Mesendoderm (in vitro differentiated cells): Measurements from ENCODE around the gene ZFP62.

Source experiments
- DNase-seq: peaks from one replicate; pipeline ENCODE4 v3.0.0; 2013
- H2AK5ac ChIP-seq: 2 replicates; pipeline ENCODE4 v1.6.1; 2013; ENCODE audit warnings: low read length, inconsistent platforms
- H2BK120ac ChIP-seq: 2 replicates; pipeline ENCODE4 v1.6.1; 2013; ENCODE audit warnings: low read depth, mild to moderate bottlenecking, low read length, moderate library complexity, mixed read lengths
- H2BK15ac ChIP-seq: replicated peaks from 2 replicates; pipeline ENCODE4 v1.6.1; 2013; ENCODE audit warnings: low read depth, mild to moderate bottlenecking, moderate library complexity
- H2BK5ac ChIP-seq: 2 replicates; pipeline ENCODE4 v1.6.1; 2013; ENCODE audit warnings: low read length, inconsistent platforms
- H3K18ac ChIP-seq: 2 replicates; pipeline ENCODE4 v1.6.1; 2013; ENCODE audit warnings: mild to moderate bottlenecking, low read length, mixed read lengths
- H3K23ac ChIP-seq: one replicate; pipeline ENCODE4 v1.6.1; 2013; ENCODE audit warnings: low read length
- H3K27ac ChIP-seq: 2 replicates; pipeline ENCODE4 v1.5.1; 2013; ENCODE audit warnings: low read depth, mild to moderate bottlenecking, inconsistent platforms, low read length, moderate library complexity
- H3K27me3 ChIP-seq: 2 replicates; pipeline ENCODE4 v1.6.1; 2013; ENCODE audit warnings: low read length, control low read depth, mild to moderate bottlenecking, inconsistent platforms; ENCODE audit not compliant: insufficient read depth, poor library complexity
- H3K36me3 ChIP-seq: 2 replicates; pipeline ENCODE4 v1.6.1; 2013; ENCODE audit warnings: low read length, inconsistent platforms; ENCODE audit not compliant: control insufficient read depth, insufficient read depth
- H3K4ac ChIP-seq: one replicate; pipeline ENCODE4 v1.6.1; 2013; ENCODE audit warnings: low read depth, mild to moderate bottlenecking, low read length, moderate library complexity
- H3K4me1 ChIP-seq: 2 replicates; pipeline ENCODE4 v1.6.1; 2013; ENCODE audit warnings: low read depth, low read length, inconsistent platforms; ENCODE audit not compliant: control insufficient read depth
- H3K4me2 ChIP-seq: 2 replicates; pipeline ENCODE4 v1.6.1; 2013; ENCODE audit warnings: low read length
- H3K4me3 ChIP-seq: 2 replicates; pipeline ENCODE4 v1.5.1; 2013; ENCODE audit warnings: mild to moderate bottlenecking, low read length
- H3K56ac ChIP-seq: one replicate; pipeline ENCODE4 v1.6.1; 2013; ENCODE audit warnings: low read length
- H3K79me1 ChIP-seq: 2 replicates; pipeline ENCODE4 v1.6.1; 2013; ENCODE audit warnings: low read length, inconsistent platforms
- H3K79me2 ChIP-seq: 2 replicates; pipeline ENCODE4 v1.6.1; 2013; ENCODE audit warnings: mild to moderate bottlenecking, low read length; ENCODE audit not compliant: control insufficient read depth, insufficient read depth
- H3K9ac ChIP-seq: 2 replicates; pipeline ENCODE4 v1.6.1; 2013; ENCODE audit warnings: low read length, inconsistent platforms
- H4K5ac ChIP-seq: one replicate; pipeline ENCODE4 v1.6.1; 2013; ENCODE audit warnings: low read length
- H4K8ac ChIP-seq: one replicate; pipeline ENCODE4 v1.6.1; 2013; ENCODE audit warnings: low read depth, mild to moderate bottlenecking, control low read depth, low read length, moderate library complexity
- WGBS: extraction: QIAGEN DNeasy Blood & Tissue Kit; methylation state at CpG from one replicate; pipeline ENCODE4 v1.1.7; 2013; ENCODE audit warnings: low lambda C conversion rate, missing lambda C conversion rate; ENCODE audit not compliant: insufficient coverage; ENCODE audit errors: extremely low coverage; 5-methylcytosine and 5-hydroxymethylcytosine counted together

ZFP62 gene

GRCh38 chr5:180837478-180837877, 23.6 kb downstream of the ZFP62 start:
- Histone ChIP-seq H3K79me2 (no peaks in the 10 kb centered on the region), H2AK5ac (no peak overlapping the region), H2BK5ac (no peak overlapping the region), H3K27ac (no peak overlapping the region), H3K23ac (no peak overlapping the region), H3K18ac (no peak overlapping the region), H3K4me2 (no peak overlapping the region), H4K5ac (no peak overlapping the region), H3K36me3 (no peaks in the 10 kb centered on the region), H3K4me3 (no peak overlapping the region), H3K27me3 (no peaks in the 10 kb centered on the region), H3K9ac (no peak overlapping the region), H2BK120ac (no peak overlapping the region), H3K56ac (no peak overlapping the region), H3K4me1 (no peaks in the 10 kb centered on the region), H4K8ac (no peak overlapping the region), H3K4ac (no peak overlapping the region), H2BK15ac (no peak overlapping the region), H3K79me1 (no peaks in the 10 kb centered on the region)
- no CpG with 5 or more reads among the region's 4 CpGs for WGBS
- no peak for DNase-seq

DNA sequence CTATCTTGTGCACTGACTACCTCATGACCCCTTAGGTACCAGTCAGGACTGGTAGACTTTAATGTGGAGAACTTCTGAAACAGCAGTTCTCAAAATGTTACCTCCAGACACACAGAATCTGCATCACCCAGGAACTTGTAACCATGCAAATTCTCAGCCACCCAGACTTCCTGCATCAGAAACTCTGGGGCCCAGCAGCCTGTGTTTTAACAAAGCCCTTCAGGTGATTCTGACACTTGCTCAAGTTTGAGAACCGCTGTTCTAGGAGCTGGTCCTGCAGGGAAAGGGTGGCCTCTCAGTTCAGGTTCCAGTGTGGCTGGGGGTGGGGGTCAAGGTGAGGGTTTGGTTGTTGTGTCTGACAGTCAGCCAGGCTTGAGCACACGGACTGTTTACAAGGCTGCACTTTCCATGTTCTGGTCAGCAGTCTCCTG, 28.4 kb downstream of the ZFP62 start:
- no peaks in the 10 kb centered on the region for H3K36me3 ChIP-seq
- H2AK5ac ChIP-seq, result no peak overlapping the region
- no peak overlapping the region for H3K4me2 ChIP-seq
- H3K9ac ChIP-seq, result no peak overlapping the region
- no peak overlapping the region for H4K8ac ChIP-seq
- H3K4me3 ChIP-seq, result no peak overlapping the region
- no CpG with 5 or more reads among the region's 2 CpGs for WGBS
- H3K56ac ChIP-seq, result no peak overlapping the region
- no peaks in the 10 kb centered on the region for H3K4me1 ChIP-seq
- H4K5ac ChIP-seq, result no peak overlapping the region
- no peak overlapping the region for H3K23ac ChIP-seq
- no peaks in the 10 kb centered on the region for H3K79me1 ChIP-seq
- H3K4ac ChIP-seq, result no peak overlapping the region
- no peak overlapping the region for H2BK5ac ChIP-seq
- DNase-seq, result no peak
- no peaks in the 10 kb centered on the region for H3K79me2 ChIP-seq
- H2BK15ac ChIP-seq, result no peak overlapping the region
- no peak overlapping the region for H2BK120ac ChIP-seq
- H3K27me3 ChIP-seq, result no peaks in the 10 kb centered on the region
- H3K18ac ChIP-seq, result no peak overlapping the region
- H3K27ac ChIP-seq, result no peak overlapping the region

- H3K56ac ChIP-seq, result peak overlapping the region; percentile 87
- H3K36me3 ChIP-seq, result no peaks in the 10 kb centered on the region
- no peak overlapping the region for H3K27ac ChIP-seq
- no peak overlapping the region for H2AK5ac ChIP-seq
- H2BK5ac ChIP-seq, result no peak overlapping the region
- peak; percentile 68 for DNase-seq
- peak overlapping the region; percentile 62 for H3K9ac ChIP-seq
- H3K27me3 ChIP-seq, result no peaks in the 10 kb centered on the region
- peak overlapping the region; percentile 24 for H3K23ac ChIP-seq
- peak overlapping the region; percentile 34 for H3K18ac ChIP-seq
- H3K79me1 ChIP-seq, result no peaks in the 10 kb centered on the region
- peak overlapping the region; percentile 94 for H3K4me2 ChIP-seq
- H3K4me3 ChIP-seq, result peak overlapping the region; percentile 65
- H2BK15ac ChIP-seq, result no peak overlapping the region
- no peaks in the 10 kb centered on the region for H3K79me2 ChIP-seq
- WGBS, result no CpG with 5 or more reads among the region's 80 CpGs
- H3K4ac ChIP-seq, result peak overlapping the region; percentile 75
- peak overlapping the region; percentile 8 for H2BK120ac ChIP-seq
- H3K4me1 ChIP-seq, result no peaks in the 10 kb centered on the region
- no peak overlapping the region for H4K5ac ChIP-seq
- no peak overlapping the region for H4K8ac ChIP-seq
These were observed 29.7 kb downstream of the ZFP62 start for GRCh38 chr5:180831139-180832093.

DNA sequence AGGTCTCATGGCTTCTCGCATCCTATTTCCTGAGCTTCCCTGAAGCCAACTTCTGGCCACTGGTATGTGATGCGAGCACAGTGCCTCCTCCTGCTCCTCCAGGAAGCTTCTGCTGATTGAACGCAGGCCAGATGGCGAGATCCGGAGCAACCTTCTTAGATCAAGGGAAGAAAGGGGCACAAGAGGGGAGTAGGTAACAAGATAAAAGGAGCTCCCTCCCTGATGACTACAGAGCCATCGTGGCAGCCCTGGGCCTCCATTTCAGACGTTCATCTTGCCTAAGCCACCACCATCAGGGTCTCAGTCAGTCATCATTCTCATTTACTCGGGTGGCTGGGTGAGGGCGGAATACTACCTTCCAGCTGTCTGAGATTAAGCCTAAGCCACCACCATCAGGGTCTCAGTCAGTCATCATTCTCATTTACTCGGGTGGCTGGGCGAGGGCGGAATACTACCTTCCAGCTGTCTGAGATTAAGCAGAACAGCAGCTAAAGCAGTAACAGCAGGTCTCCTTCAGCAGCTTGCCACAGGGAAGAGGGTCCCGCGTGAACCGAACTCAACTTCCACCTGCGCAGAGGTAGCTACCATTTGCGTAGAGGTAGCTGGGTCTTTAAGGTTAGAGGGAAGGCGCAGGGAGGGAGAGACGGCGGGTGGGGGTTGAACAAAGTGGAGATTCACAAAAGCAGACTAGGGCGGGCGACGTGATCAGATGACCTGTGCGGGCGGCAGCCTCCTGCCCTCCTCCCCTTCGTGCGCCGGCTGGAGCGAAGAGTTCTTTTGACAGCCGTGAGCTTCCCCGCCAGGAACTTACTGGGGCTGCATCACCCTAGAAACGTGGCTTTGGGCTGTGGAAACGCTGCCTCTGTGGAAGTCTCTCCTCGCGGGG, 30.6 kb downstream of the ZFP62 start:
- H4K5ac ChIP-seq, result no peak overlapping the region
- no peak overlapping the region for H3K27ac ChIP-seq
- peak overlapping the region; percentile 8 for H2BK120ac ChIP-seq
- no peak overlapping the region for H2BK15ac ChIP-seq
- H3K4me2 ChIP-seq, result peak overlapping the region; percentile 94
- H4K8ac ChIP-seq, result no peak overlapping the region
- no CpG with 5 or more reads among the region's 35 CpGs for WGBS
- no peaks in the 10 kb centered on the region for H3K27me3 ChIP-seq
- peak overlapping the region; percentile 62 for H3K9ac ChIP-seq
- no peaks in the 10 kb centered on the region for H3K79me1 ChIP-seq
- peak overlapping the region; percentile 65 for H3K4me3 ChIP-seq
- no peak overlapping the region for H2BK5ac ChIP-seq
- DNase-seq, result peak; percentile 68
- no peaks in the 10 kb centered on the region for H3K79me2 ChIP-seq
- no peaks in the 10 kb centered on the region for H3K36me3 ChIP-seq
- peak overlapping the region; percentile 34 for H3K18ac ChIP-seq
- no peak overlapping the region for H3K23ac ChIP-seq
- H3K4ac ChIP-seq, result peak overlapping the region; percentile 75
- H2AK5ac ChIP-seq, result no peak overlapping the region
- no peaks in the 10 kb centered on the region for H3K4me1 ChIP-seq
- peak overlapping the region; percentile 87 for H3K56ac ChIP-seq

GRCh38 chr5:180829726-180830125, 31.4 kb downstream of the ZFP62 start:
- Histone ChIP-seq H3K4me1 (no peaks in the 10 kb centered on the region), H3K79me2 (no peaks in the 10 kb centered on the region)
- no CpG with 5 or more reads among the region's 5 CpGs for WGBS

More at GRCh38 chr5:180829726-180830125, 31.4 kb downstream of the ZFP62 start:
- H3K18ac ChIP-seq, result no peak overlapping the region
- no peak overlapping the region for H3K4me2 ChIP-seq
- no peak overlapping the region for H2AK5ac ChIP-seq
- no peak overlapping the region for H3K4me3 ChIP-seq
- H2BK120ac ChIP-seq, result no peak overlapping the region
- no peak overlapping the region for H4K8ac ChIP-seq
- no peak overlapping the region for H4K5ac ChIP-seq
- no peak overlapping the region for H2BK15ac ChIP-seq
- H3K9ac ChIP-seq, result no peak overlapping the region
- no peak for DNase-seq
- H3K56ac ChIP-seq, result no peak overlapping the region
- H3K36me3 ChIP-seq, result no peaks in the 10 kb centered on the region
- H3K4ac ChIP-seq, result no peak overlapping the region
- no peak overlapping the region for H2BK5ac ChIP-seq
- H3K23ac ChIP-seq, result no peak overlapping the region
- H3K27ac ChIP-seq, result no peak overlapping the region
- no peaks in the 10 kb centered on the region for H3K27me3 ChIP-seq
- no peaks in the 10 kb centered on the region for H3K79me1 ChIP-seq
